GM12865 (cell line): ENCODE data around the gene HOXB5.

Experiments used
- DNase-seq: peaks from one replicate; pipeline ENCODE4 v3.0.0; 2010; ENCODE audit warnings: low read depth
- H3K4me3 ChIP-seq: 2 replicates; pipeline ENCODE4 v1.5.1; 2011; ENCODE audit warnings: mild to moderate bottlenecking, low read depth, low read length, control low read depth
- TF ChIP-seq, protein P1 (sequence below): IDR thresholded peaks from 2 replicates; pipeline ENCODE4 v1.5.1; 2011; ENCODE audit warnings: low read length, control low read depth, low read depth, inconsistent platforms; ENCODE audit not compliant: insufficient read depth; ENCODE audit errors: missing control alignments

Gene HOXB5

GRCh38 chr17:48623583-48623982 is 30.0 kb upstream of the HOXB5 start:
- TF ChIP-seq, protein P1, sequence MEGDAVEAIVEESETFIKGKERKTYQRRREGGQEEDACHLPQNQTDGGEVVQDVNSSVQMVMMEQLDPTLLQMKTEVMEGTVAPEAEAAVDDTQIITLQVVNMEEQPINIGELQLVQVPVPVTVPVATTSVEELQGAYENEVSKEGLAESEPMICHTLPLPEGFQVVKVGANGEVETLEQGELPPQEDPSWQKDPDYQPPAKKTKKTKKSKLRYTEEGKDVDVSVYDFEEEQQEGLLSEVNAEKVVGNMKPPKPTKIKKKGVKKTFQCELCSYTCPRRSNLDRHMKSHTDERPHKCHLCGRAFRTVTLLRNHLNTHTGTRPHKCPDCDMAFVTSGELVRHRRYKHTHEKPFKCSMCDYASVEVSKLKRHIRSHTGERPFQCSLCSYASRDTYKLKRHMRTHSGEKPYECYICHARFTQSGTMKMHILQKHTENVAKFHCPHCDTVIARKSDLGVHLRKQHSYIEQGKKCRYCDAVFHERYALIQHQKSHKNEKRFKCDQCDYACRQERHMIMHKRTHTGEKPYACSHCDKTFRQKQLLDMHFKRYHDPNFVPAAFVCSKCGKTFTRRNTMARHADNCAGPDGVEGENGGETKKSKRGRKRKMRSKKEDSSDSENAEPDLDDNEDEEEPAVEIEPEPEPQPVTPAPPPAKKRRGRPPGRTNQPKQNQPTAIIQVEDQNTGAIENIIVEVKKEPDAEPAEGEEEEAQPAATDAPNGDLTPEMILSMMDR = no peak
- DNase-seq = no peak
- H3K4me3 ChIP-seq = no peak overlapping the region

GRCh38 chr17:48622857-48623256 is 29.3 kb upstream of the HOXB5 start:
- no peak for DNase-seq
- TF ChIP-seq, protein P1 = no peak
- no peak overlapping the region for H3K4me3 ChIP-seq

- TF ChIP-seq, protein P1 = no peak
- no peak overlapping the region for H3K4me3 ChIP-seq
- DNase-seq = no peak
Observed at GRCh38 chr17:48621410-48622392, 28.1 kb upstream of the HOXB5 start.

- TF ChIP-seq, protein P1 = no peak
- no peak for DNase-seq
- no peak overlapping the region for H3K4me3 ChIP-seq
Observed at GRCh38 chr17:48620461-48621139, 27.0 kb upstream of the HOXB5 start.

GRCh38 chr17:48619826-48620449 is 26.4 kb upstream of the HOXB5 start:
- TF ChIP-seq, protein P1 = no peak
- DNase-seq = no peak
- no peak overlapping the region for H3K4me3 ChIP-seq

- DNase-seq = peak; percentile 77
- H3K4me3 ChIP-seq = no peak overlapping the region
- TF ChIP-seq, protein P1 = peak; percentile 81
Observed at GRCh38 chr17:48618256-48618896, 24.8 kb upstream of the HOXB5 start.
